K562 (cell line): ENCODE results near the gene ZFAND2A.

Experiments used
- ATF7 ChIP-seq: fragments of 450-650 bp; IDR thresholded peaks from 2 replicates; pipeline ENCODE4 v1.7.1; 2014; ENCODE audit warnings: mild to moderate bottlenecking, moderate library complexity
- JUND ChIP-seq, 2 experiments: IDR thresholded peaks; 2 replicates in 1 of 2; 3 replicates in 1 of 2; pipeline ENCODE4 v1.6.1; 2011; ENCODE audit warnings: borderline replicate concordance in 2 of 2, low read depth in 2 of 2, low read length in 2 of 2, improper control_type of control experiment in 1 of 2, missing biosample characterization in 1 of 2, missing genetic modification characterization in 1 of 2, missing genetic modification reagents in 1 of 2
- NBN ChIP-seq: fragments of 450-650 bp; IDR thresholded peaks from 2 replicates; pipeline ENCODE4 v1.6.1; 2016; ENCODE audit warnings: low read depth, mild to moderate bottlenecking
- POLR3G ChIP-seq: IDR thresholded peaks from 2 replicates; pipeline ENCODE4 v1.6.1; 2011; ENCODE audit not compliant: insufficient read length, insufficient replicate concordance; ENCODE audit errors: extremely low read depth
- SIX5 ChIP-seq, 2 experiments: IDR thresholded peaks; 2 replicates each; pipeline ENCODE4 v1.6.1; 2011; ENCODE audit warnings: low read length in 2 of 2, borderline replicate concordance in 1 of 2, low read depth in 1 of 2, mild to moderate bottlenecking in 1 of 2, moderate library complexity in 1 of 2; ENCODE audit not compliant: insufficient read depth in 1 of 2
- STAT5B ChIP-seq: fragments of 250-450 bp; sonication (Bioruptor Pico); IDR thresholded peaks from 2 replicates; pipeline ENCODE4 v1.8.0; 2021; ENCODE audit warnings: mild to moderate bottlenecking, inconsistent platforms
- TBL1XR1 ChIP-seq, 2 experiments: IDR thresholded peaks; 2 replicates each; pipeline ENCODE4 v1.6.1; 2012; ENCODE audit warnings: improper control_type of control experiment in 2 of 2, low read length in 2 of 2, mild to moderate bottlenecking in 1 of 2
- TF ChIP-seq, protein P1 (sequence below): fragments of 250-450 bp; sonication (Bioruptor Pico); IDR thresholded peaks from 2 replicates; pipeline ENCODE4 v1.4.0; 2020
- TF ChIP-seq, protein P2 (sequence below), 3 experiments: IDR thresholded peaks in 2 of 3; conservative IDR thresholded peaks in 1 of 3; 2 replicates each; pipeline ENCODE4 v1.5.1; 2011 to 2012; ENCODE audit warnings: low read length in 3 of 3, mild to moderate bottlenecking in 3 of 3, control low read depth in 2 of 3, improper control_type of control experiment in 1 of 3, inconsistent platforms in 1 of 3, low read depth in 1 of 3, mixed read lengths in 1 of 3, moderate library complexity in 1 of 3; ENCODE audit not compliant: insufficient read depth in 2 of 3
- TF ChIP-seq, protein P3 (sequence below): fragments of 450-650 bp; formaldehyde crosslinking; IDR thresholded peaks from 2 replicates; pipeline ENCODE4 v1.4.0; 2020; ENCODE audit warnings: mild to moderate bottlenecking, mixed read lengths

DNA sequence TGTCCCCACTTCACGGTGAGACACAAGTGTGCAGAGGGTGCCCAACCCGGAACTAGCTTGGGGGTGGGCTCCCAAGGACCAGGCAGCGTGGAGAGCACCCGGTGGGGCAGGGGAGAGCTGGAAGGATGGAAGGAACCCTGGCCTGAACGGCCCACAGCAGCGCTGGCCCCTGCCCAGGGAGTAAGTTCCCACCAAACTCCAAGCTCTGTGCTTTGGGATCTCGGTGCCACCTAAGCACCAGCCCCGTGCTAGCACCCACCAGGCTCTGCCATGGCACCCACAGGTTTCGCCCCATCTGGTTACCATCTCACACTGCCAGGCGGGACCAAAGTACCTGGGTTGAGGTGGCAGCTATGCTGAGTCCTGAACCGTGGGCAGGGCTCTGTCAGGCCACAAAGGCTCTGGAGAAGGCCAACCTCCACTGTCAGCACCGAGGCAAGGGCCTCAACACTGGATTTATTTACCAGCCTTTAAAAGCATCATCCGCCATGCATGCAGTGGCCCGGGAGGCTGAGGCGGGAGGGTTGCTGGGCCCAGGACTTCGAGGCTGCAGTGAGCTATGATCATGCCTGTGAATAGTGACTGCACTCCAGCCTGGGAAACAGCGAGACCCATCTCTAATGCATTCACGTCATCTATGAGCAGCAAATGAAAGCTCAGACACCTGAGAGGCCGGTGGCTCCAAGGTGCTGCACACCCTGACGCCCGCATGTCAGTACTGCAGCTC lies 56.0 kb downstream of the ZFAND2A start:
- TF ChIP-seq, protein P1, sequence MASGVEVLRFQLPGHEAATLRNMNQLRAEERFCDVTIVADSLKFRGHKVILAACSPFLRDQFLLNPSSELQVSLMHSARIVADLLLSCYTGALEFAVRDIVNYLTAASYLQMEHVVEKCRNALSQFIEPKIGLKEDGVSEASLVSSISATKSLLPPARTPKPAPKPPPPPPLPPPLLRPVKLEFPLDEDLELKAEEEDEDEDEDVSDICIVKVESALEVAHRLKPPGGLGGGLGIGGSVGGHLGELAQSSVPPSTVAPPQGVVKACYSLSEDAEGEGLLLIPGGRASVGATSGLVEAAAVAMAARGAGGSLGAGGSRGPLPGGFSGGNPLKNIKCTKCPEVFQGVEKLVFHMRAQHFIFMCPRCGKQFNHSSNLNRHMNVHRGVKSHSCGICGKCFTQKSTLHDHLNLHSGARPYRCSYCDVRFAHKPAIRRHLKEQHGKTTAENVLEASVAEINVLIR (CRISPR knock-in tag): no peak
- TF ChIP-seq JUND (IDR thresholded peaks at IDR 0.05; ENCODE audit: borderline replicate concordance, low read depth, low read length): no peak
- TF ChIP-seq JUND (tag; IDR thresholded peaks at IDR 0.05; ENCODE audit: borderline replicate concordance, low read depth, low read length): no peak
- TF ChIP-seq STAT5B (CRISPR knock-in tag): no peak
- TF ChIP-seq, protein P2, sequence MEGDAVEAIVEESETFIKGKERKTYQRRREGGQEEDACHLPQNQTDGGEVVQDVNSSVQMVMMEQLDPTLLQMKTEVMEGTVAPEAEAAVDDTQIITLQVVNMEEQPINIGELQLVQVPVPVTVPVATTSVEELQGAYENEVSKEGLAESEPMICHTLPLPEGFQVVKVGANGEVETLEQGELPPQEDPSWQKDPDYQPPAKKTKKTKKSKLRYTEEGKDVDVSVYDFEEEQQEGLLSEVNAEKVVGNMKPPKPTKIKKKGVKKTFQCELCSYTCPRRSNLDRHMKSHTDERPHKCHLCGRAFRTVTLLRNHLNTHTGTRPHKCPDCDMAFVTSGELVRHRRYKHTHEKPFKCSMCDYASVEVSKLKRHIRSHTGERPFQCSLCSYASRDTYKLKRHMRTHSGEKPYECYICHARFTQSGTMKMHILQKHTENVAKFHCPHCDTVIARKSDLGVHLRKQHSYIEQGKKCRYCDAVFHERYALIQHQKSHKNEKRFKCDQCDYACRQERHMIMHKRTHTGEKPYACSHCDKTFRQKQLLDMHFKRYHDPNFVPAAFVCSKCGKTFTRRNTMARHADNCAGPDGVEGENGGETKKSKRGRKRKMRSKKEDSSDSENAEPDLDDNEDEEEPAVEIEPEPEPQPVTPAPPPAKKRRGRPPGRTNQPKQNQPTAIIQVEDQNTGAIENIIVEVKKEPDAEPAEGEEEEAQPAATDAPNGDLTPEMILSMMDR (IDR thresholded peaks at IDR 0.05 in 2 of 3, conservative IDR thresholded peaks at IDR 0.05 in 1 of 3; ENCODE audit: insufficient read depth in 2 of 3, low read depth in 1 of 3, low read length in 3 of 3): no peak
- no peak for TF ChIP-seq POLR3G
- TF ChIP-seq, protein P3, sequence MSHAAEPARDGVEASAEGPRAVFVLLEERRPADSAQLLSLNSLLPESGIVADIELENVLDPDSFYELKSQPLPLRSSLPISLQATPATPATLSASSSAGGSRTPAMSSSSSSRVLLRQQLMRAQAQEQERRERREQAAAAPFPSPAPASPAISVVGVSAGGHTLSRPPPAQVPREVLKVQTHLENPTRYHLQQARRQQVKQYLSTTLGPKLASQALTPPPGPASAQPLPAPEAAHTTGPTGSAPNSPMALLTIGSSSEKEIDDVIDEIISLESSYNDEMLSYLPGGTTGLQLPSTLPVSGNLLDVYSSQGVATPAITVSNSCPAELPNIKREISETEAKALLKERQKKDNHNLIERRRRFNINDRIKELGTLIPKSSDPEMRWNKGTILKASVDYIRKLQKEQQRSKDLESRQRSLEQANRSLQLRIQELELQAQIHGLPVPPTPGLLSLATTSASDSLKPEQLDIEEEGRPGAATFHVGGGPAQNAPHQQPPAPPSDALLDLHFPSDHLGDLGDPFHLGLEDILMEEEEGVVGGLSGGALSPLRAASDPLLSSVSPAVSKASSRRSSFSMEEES (CRISPR knock-in tag): no peak
- TF ChIP-seq NBN: no peak
- no peak for TF ChIP-seq TBL1XR1 (IDR thresholded peaks at IDR 0.05; ENCODE audit: low read length in 2 of 2)
- TF ChIP-seq SIX5 (IDR thresholded peaks at IDR 0.05; ENCODE audit: borderline replicate concordance in 1 of 2, insufficient read depth in 1 of 2, low read depth in 1 of 2, low read length in 2 of 2): no peak
- no peak for TF ChIP-seq ATF7
